Chondrocyte (in vitro differentiated cells): ENCODE data around the gene PSTPIP1. TPM values are rescaled to one million over a fixed set of nuclear protein-coding genes. Genes with fewer than 3 reads are reported as not detected.

Source experiments
- DNase-seq: peaks from one replicate; pipeline ENCODE4 v3.0.0; 2021; ENCODE audit warnings: mixed read lengths, low spot score
- H3K27ac Mint-ChIP-seq: one replicate; pipeline ENCODE4 v1.8.0; 2021; ENCODE audit warnings: mild to moderate bottlenecking, moderate library complexity, mixed read lengths; ENCODE audit not compliant: unreplicated experiment
- H3K27me3 Mint-ChIP-seq: 2 replicates; pipeline ENCODE4 v1.8.0; 2021; ENCODE audit warnings: low read depth, mixed read lengths
- H3K36me3 Mint-ChIP-seq: 2 replicates; pipeline ENCODE4 v1.8.0; 2021; ENCODE audit warnings: low read depth, mixed read lengths
- H3K4me1 Mint-ChIP-seq: 2 replicates; pipeline ENCODE4 v1.8.0; 2021; ENCODE audit warnings: low read depth, mild to moderate bottlenecking, mixed read lengths
- H3K4me3 Mint-ChIP-seq: one replicate; pipeline ENCODE4 v1.8.0; 2021; ENCODE audit warnings: mild to moderate bottlenecking, moderate library complexity, mixed read lengths; ENCODE audit not compliant: unreplicated experiment
- H3K9me3 Mint-ChIP-seq: 2 replicates; pipeline ENCODE4 v1.8.0; 2021; ENCODE audit warnings: low read depth, mixed read lengths
- CTCF ChIP-seq: fragments of 200-600 bp; sonication (generic); IDR thresholded peaks from 2 replicates; pipeline ENCODE4 v1.5.0; 2021; ENCODE audit warnings: antibody characterized with exemption, mild to moderate bottlenecking, moderate library complexity
- total RNA-seq: library from RNA; stranded (reverse); gene quantifications from 3 replicates; pipeline ENCODE4 v1.2.1, GENCODE V29; 2021

The PSTPIP1 gene
- total RNA-seq, 1 donor from 2014 or later, result not detected

GRCh38 chr15:76979331-76979925, 15.5 kb upstream of the PSTPIP1 start:
- DNase-seq, result no peak
- no peak for TF ChIP-seq CTCF
- peaks cover 4% of the 10 kb centered on the region for H3K36me3 Mint-ChIP-seq

GRCh38 chr15:76979996-76980520, 14.9 kb upstream of the PSTPIP1 start:
- H3K36me3 Mint-ChIP-seq, result peaks cover 4% of the 10 kb centered on the region
- H3K4me3 Mint-ChIP-seq, result no peak overlapping the region

More at GRCh38 chr15:76979331-76979925, 15.5 kb upstream of the PSTPIP1 start:
- H3K9me3 Mint-ChIP-seq, result peaks cover 7% of the 10 kb centered on the region
- no peak overlapping the region for H3K27ac Mint-ChIP-seq
- no peaks in the 10 kb centered on the region for H3K4me1 Mint-ChIP-seq
- H3K27me3 Mint-ChIP-seq, result peaks cover 12% of the 10 kb centered on the region
- H3K4me3 Mint-ChIP-seq, result no peak overlapping the region

GRCh38 chr15:76982356-76982755, 12.6 kb upstream of the PSTPIP1 start:
- H3K9me3 Mint-ChIP-seq, result peaks cover 7% of the 10 kb centered on the region
- no peak overlapping the region for H3K27ac Mint-ChIP-seq
- H3K36me3 Mint-ChIP-seq, result peaks cover 3% of the 10 kb centered on the region
- H3K4me1 Mint-ChIP-seq, result no peaks in the 10 kb centered on the region
- H3K27me3 Mint-ChIP-seq, result peaks cover 5% of the 10 kb centered on the region
- no peak for TF ChIP-seq CTCF
- DNase-seq, result no peak
- H3K4me3 Mint-ChIP-seq, result no peak overlapping the region

More at GRCh38 chr15:76979996-76980520, 14.9 kb upstream of the PSTPIP1 start:
- Mint-ChIP-seq H3K9me3 (peaks cover 7% of the 10 kb centered on the region), H3K27me3 (peaks cover 12% of the 10 kb centered on the region), H3K4me1 (no peaks in the 10 kb centered on the region), H3K27ac (no peak overlapping the region)
- DNase-seq, result no peak
- no peak for TF ChIP-seq CTCF

GRCh38 chr15:76982756-76983155, 12.2 kb upstream of the PSTPIP1 start:
- Mint-ChIP-seq H3K9me3 (peaks cover 5% of the 10 kb centered on the region), H3K4me3 (no peak overlapping the region), H3K36me3 (peaks cover 3% of the 10 kb centered on the region), H3K27me3 (peaks cover 5% of the 10 kb centered on the region), H3K4me1 (no peaks in the 10 kb centered on the region), H3K27ac (no peak overlapping the region)
- no peak for TF ChIP-seq CTCF
- no peak for DNase-seq

- Mint-ChIP-seq H3K4me3 (no peak overlapping the region), H3K36me3 (peaks cover 3% of the 10 kb centered on the region), H3K27ac (no peak overlapping the region), H3K4me1 (no peaks in the 10 kb centered on the region), H3K9me3 (no peaks in the 10 kb centered on the region), H3K27me3 (peaks cover 5% of the 10 kb centered on the region)
- no peak for TF ChIP-seq CTCF
- DNase-seq, result no peak
Measured at GRCh38 chr15:76983590-76984375, 11.1 kb upstream of the PSTPIP1 start.
